ENCODE results near the gene COPS9. TPM values are rescaled to one million over a fixed set of nuclear protein-coding genes. Genes with fewer than 3 reads are reported as not detected.

The COPS9 gene
- total RNA-seq, 1 experiment from 2014 or later, result 134 TPM

GRCh38 chr2:240183875-240184590 lies 47.9 kb upstream of the COPS9 start:
- TF ChIP-seq, protein P1, sequence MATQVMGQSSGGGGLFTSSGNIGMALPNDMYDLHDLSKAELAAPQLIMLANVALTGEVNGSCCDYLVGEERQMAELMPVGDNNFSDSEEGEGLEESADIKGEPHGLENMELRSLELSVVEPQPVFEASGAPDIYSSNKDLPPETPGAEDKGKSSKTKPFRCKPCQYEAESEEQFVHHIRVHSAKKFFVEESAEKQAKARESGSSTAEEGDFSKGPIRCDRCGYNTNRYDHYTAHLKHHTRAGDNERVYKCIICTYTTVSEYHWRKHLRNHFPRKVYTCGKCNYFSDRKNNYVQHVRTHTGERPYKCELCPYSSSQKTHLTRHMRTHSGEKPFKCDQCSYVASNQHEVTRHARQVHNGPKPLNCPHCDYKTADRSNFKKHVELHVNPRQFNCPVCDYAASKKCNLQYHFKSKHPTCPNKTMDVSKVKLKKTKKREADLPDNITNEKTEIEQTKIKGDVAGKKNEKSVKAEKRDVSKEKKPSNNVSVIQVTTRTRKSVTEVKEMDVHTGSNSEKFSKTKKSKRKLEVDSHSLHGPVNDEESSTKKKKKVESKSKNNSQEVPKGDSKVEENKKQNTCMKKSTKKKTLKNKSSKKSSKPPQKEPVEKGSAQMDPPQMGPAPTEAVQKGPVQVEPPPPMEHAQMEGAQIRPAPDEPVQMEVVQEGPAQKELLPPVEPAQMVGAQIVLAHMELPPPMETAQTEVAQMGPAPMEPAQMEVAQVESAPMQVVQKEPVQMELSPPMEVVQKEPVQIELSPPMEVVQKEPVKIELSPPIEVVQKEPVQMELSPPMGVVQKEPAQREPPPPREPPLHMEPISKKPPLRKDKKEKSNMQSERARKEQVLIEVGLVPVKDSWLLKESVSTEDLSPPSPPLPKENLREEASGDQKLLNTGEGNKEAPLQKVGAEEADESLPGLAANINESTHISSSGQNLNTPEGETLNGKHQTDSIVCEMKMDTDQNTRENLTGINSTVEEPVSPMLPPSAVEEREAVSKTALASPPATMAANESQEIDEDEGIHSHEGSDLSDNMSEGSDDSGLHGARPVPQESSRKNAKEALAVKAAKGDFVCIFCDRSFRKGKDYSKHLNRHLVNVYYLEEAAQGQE (IDR thresholded peaks at IDR 0.05; ENCODE audit: insufficient read depth in 1 of 2, low read depth in 2 of 2, low read length in 1 of 2), result no peak
- TF ChIP-seq POLR2AphosphoS5 (IDR thresholded peaks at IDR 0.05; ENCODE audit: low read depth, low read length) (no peak), TCF7L2 (IDR thresholded peaks at IDR 0.05; ENCODE audit: low read depth, low read length) (no peak), SIN3A (IDR thresholded peaks at IDR 0.05; ENCODE audit: borderline replicate concordance, insufficient read depth, low read depth, low read length) (no peak), CTCF (IDR thresholded peaks at IDR 0.05) (no peak)
- Histone ChIP-seq H3K27me3 (ENCODE audit: control insufficient read depth, insufficient read depth, low read length) (peaks cover 16% of the 10 kb centered on the region), H3K36me3 (ENCODE audit: control insufficient read depth, insufficient read depth, low read length) (no peaks in the 10 kb centered on the region), H3K4me3 (ENCODE audit: low read depth in 2 of 2, low read length in 2 of 2) (no peak overlapping the region), H3K4me1 (ENCODE audit: control insufficient read depth, insufficient read depth, low read length) (no peaks in the 10 kb centered on the region), H3K27ac (ENCODE audit: low read length) (no peak overlapping the region), H3K9me3 (ENCODE audit: control insufficient read depth, insufficient read depth, low read depth, low read length) (no peaks in the 10 kb centered on the region)
- ChIA-PET CTCF (no interaction called here), POLR2A (no interaction called here)
- no TSS peak for BruUV-seq (replicated peaks)
- intact Hi-C loops (cut with micrococcal nuclease; ENCODE audit: unreplicated experiment), result no loop called here
- ATAC-seq (no peak), DNase-seq (ENCODE audit: low read depth, low spot score) (no peak)
- in situ Hi-C loops (cut with HindIII; ENCODE audit: low pct_unique_long_range_greater_than_20kb, low sequenced_read_pairs), result no loop called here

- intact Hi-C loops (cut with micrococcal nuclease; ENCODE audit: unreplicated experiment) (no loop called here), in situ Hi-C loops (cut with HindIII; ENCODE audit: low pct_unique_long_range_greater_than_20kb, low sequenced_read_pairs) (no loop called here)
- DNase-seq (ENCODE audit: low read depth, low spot score) (no peak), ATAC-seq (no peak)
- Histone ChIP-seq H3K4me1 (ENCODE audit: control insufficient read depth, insufficient read depth, low read length) (no peaks in the 10 kb centered on the region), H3K27me3 (ENCODE audit: control insufficient read depth, insufficient read depth, low read length) (peaks cover 9% of the 10 kb centered on the region), H3K36me3 (ENCODE audit: control insufficient read depth, insufficient read depth, low read length) (no peaks in the 10 kb centered on the region), H3K4me3 (ENCODE audit: low read depth in 2 of 2, low read length in 2 of 2) (no peak overlapping the region), H3K9me3 (ENCODE audit: control insufficient read depth, insufficient read depth, low read depth, low read length) (no peaks in the 10 kb centered on the region), H3K27ac (ENCODE audit: low read length) (no peak overlapping the region)
- BruUV-seq (replicated peaks), result no TSS peak
- CTCF ChIA-PET, result interaction anchor here (0.5 kb wide), 1 partner anchor 23 kb away, joined by 3 read pairs; no protein-coding TSS in a partner anchor
- TF ChIP-seq, protein P1 (IDR thresholded peaks at IDR 0.05; ENCODE audit: insufficient read depth in 1 of 2, low read depth in 2 of 2, low read length in 1 of 2), result no peak
- POLR2A ChIA-PET, result no interaction called here
These were observed 47.1 kb upstream of the COPS9 start for GRCh38 chr2:240183006-240183874.
